ENCODE results near the gene PWWP3B.

PWWP3B gene

GRCh38 chrX:106168107-106168506 is at the start of gene PWWP3B:
Gene PWWP3B (plus strand): TSS chrX:106168305. CDS start chrX:106205433, 37,128 bp downstream.
- Histone ChIP-seq H4K20me1 (ENCODE audit: insufficient read depth) (no peaks in the 10 kb centered on the region), H3K4me1 (ENCODE audit: low read depth, poor library complexity, severe bottlenecking) (no peaks in the 10 kb centered on the region), H3K4me3 (IDR thresholded peaks at IDR 0.05; ENCODE audit: insufficient read depth, low read depth, low read length) (no peak within 1 kb of the TSS), H3K79me2 (ENCODE audit: insufficient read depth, low read depth) (no peaks in the 10 kb centered on the region), H3K4me2 (no peak within 1 kb of the TSS), H3K36me3 (ENCODE audit: insufficient read depth) (no peaks in the 10 kb centered on the region), H3K27ac (no peak within 1 kb of the TSS), H3K27me3 (ENCODE audit: insufficient read depth, low read depth) (no peaks in the 10 kb centered on the region), H3K9ac (no peak within 1 kb of the TSS), H2AFZ (ENCODE audit: low read depth) (no peak within 1 kb of the TSS)
- TF ChIP-seq CTCF (conservative IDR thresholded peaks at IDR 0.05; ENCODE audit: low read depth, low read length): no peak

DNA sequence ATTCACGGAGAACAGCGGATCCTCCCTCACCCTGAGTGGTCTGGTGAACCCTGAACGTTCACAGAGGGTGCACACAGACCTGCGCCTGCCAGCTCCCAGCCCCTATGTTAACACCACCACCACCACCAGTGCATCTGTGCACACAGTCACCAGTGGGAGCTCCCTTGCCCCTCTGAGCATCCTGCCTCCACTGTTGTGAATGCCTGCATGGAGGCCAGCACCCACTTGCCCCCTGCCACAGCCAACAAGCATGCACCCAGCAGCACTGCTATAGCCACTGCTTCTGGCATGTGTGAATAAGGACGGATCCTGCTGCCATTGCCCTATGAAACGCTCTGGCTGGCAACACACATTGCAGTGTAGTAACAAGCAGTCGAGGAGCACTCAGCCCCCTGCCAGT is 29.1 kb upstream of the PWWP3B start:
- Histone ChIP-seq H4K20me1 (ENCODE audit: insufficient read depth) (no peaks in the 10 kb centered on the region), H3K27ac (no peak overlapping the region), H3K4me1 (ENCODE audit: low read depth, poor library complexity, severe bottlenecking) (no peaks in the 10 kb centered on the region), H2AFZ (ENCODE audit: low read depth) (no peak overlapping the region), H3K4me3 (IDR thresholded peaks at IDR 0.05; ENCODE audit: insufficient read depth, low read depth, low read length) (no peak overlapping the region), H3K79me2 (ENCODE audit: insufficient read depth, low read depth) (no peaks in the 10 kb centered on the region), H3K36me3 (ENCODE audit: insufficient read depth) (no peaks in the 10 kb centered on the region), H3K27me3 (ENCODE audit: insufficient read depth, low read depth) (no peaks in the 10 kb centered on the region), H3K4me2 (no peak overlapping the region), H3K9ac (no peak overlapping the region)
- TF ChIP-seq CTCF (conservative IDR thresholded peaks at IDR 0.05; ENCODE audit: low read depth, low read length): no peak

GRCh38 chrX:106144755-106145639 is 23.1 kb upstream of the PWWP3B start:
- H3K4me3 ChIP-seq (IDR thresholded peaks at IDR 0.05; ENCODE audit: insufficient read depth, low read depth, low read length): no peak overlapping the region
- H3K9ac ChIP-seq: no peak overlapping the region
- H4K20me1 ChIP-seq (ENCODE audit: insufficient read depth): no peaks in the 10 kb centered on the region
- no peak for TF ChIP-seq CTCF (conservative IDR thresholded peaks at IDR 0.05; ENCODE audit: low read depth, low read length)
- no peak overlapping the region for H3K27ac ChIP-seq
- H3K27me3 ChIP-seq (ENCODE audit: insufficient read depth, low read depth): no peaks in the 10 kb centered on the region
- no peaks in the 10 kb centered on the region for H3K79me2 ChIP-seq (ENCODE audit: insufficient read depth, low read depth)
- H3K4me2 ChIP-seq: no peak overlapping the region
- no peak overlapping the region for H2AFZ ChIP-seq (ENCODE audit: low read depth)
- H3K4me1 ChIP-seq (ENCODE audit: low read depth, poor library complexity, severe bottlenecking): peaks cover 14% of the 10 kb centered on the region
- no peaks in the 10 kb centered on the region for H3K36me3 ChIP-seq (ENCODE audit: insufficient read depth)

DNA sequence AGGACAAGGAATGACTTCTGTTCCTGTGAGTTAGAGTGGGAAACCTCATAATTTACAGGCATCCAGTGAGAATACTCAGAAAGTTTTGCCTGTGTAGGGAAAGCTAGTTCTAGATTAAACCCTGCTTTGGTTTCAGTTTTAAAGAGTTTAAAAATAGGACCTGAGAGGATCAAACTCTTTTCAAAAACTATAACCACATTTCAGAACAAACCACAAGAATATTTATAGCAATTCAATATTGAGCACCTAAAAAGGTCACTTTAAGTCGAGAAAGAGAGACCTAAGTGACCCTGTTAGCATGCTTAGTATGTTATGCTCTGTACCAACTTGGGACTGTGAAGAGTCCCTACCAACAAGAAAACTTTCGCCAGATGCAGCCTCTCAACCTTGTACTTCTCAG is 17.4 kb upstream of the PWWP3B start:
- no peaks in the 10 kb centered on the region for H3K27me3 ChIP-seq (ENCODE audit: insufficient read depth, low read depth)
- H3K4me3 ChIP-seq (IDR thresholded peaks at IDR 0.05; ENCODE audit: insufficient read depth, low read depth, low read length): no peak overlapping the region
- H4K20me1 ChIP-seq (ENCODE audit: insufficient read depth): no peaks in the 10 kb centered on the region
- peak overlapping the region; percentile 73 for H3K4me2 ChIP-seq
- H2AFZ ChIP-seq (ENCODE audit: low read depth): peak overlapping the region; percentile 54; the same call in 1 of the 2 replicates
- peaks cover 32% of the 10 kb centered on the region for H3K4me1 ChIP-seq (ENCODE audit: low read depth, poor library complexity, severe bottlenecking)
- no peak overlapping the region; the same call in 1 of the 2 replicates for H3K9ac ChIP-seq
- H3K27ac ChIP-seq: peak overlapping the region; percentile 60
- no peaks in the 10 kb centered on the region for H3K36me3 ChIP-seq (ENCODE audit: insufficient read depth)
- no peaks in the 10 kb centered on the region for H3K79me2 ChIP-seq (ENCODE audit: insufficient read depth, low read depth)
- no peak for TF ChIP-seq CTCF (conservative IDR thresholded peaks at IDR 0.05; ENCODE audit: low read depth, low read length)
